ENCODE results near the gene TNFAIP8.

Gene TNFAIP8

DNA sequence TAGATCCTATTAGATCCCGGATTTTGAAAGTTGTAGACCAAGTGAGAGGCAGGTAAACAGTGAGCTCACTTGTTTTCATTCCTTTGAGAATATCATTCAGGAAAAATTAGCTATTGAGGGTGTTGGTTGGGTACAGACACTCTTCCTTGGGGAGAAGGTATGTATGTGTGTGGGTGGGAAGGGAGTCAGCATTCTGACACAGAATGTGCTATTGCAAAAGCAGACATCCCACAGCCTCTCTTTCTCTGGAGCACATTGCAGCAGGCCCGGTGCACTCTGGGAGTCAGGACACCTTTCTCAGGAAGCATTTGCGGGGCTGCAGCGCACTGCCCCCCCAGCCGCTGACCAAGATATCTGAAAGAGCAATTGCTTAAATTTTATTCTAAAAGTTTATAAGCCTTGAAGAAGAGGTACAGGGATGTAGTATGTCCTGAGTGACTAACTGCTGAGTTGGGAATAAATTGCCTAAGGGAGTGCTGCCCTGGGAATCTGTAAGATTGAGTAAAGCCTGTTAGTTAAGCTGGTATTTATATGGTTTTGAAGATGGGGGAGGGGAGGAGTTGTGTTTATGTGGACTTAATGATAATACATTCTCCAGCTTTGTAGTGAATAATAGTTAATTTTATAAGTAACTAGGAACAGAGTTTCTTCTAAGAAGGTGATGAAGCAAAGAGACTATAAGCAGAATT, 5.2 kb downstream of the TNFAIP8 start:
- DNase-seq (ENCODE audit: low spot score in 2 of 2): no peak
- Mint-ChIP-seq H3K27ac (peak overlapping the region; percentile 93), H3K36me3 (peaks cover 31% of the 10 kb centered on the region), H3K4me3 (peak overlapping the region; percentile 49), H3K4me1 (peaks cover 76% of the 10 kb centered on the region), H3K27me3 (no peaks in the 10 kb centered on the region), H3K9me3 (peaks cover 1% of the 10 kb centered on the region)
- no peak for ATAC-seq (ENCODE audit: low read depth)

- Mint-ChIP-seq H3K4me1 (peaks cover 82% of the 10 kb centered on the region), H3K36me3 (peaks cover 36% of the 10 kb centered on the region), H3K27ac (peak overlapping the region; percentile 93), H3K27me3 (no peaks in the 10 kb centered on the region), H3K9me3 (peaks cover 1% of the 10 kb centered on the region), H3K4me3 (peak overlapping the region; percentile 9)
- no peak for ATAC-seq (ENCODE audit: low read depth)
- no peak for DNase-seq (ENCODE audit: low spot score in 2 of 2)
These were observed 5.8 kb downstream of the TNFAIP8 start for GRCh38 chr5:119361594-119362125.

- DNase-seq (ENCODE audit: low spot score in 2 of 2): no peak
- H3K27ac Mint-ChIP-seq: peak overlapping the region; percentile 93
- H3K9me3 Mint-ChIP-seq: peaks cover 1% of the 10 kb centered on the region
- H3K27me3 Mint-ChIP-seq: no peaks in the 10 kb centered on the region
- peaks cover 82% of the 10 kb centered on the region for H3K4me1 Mint-ChIP-seq
- H3K4me3 Mint-ChIP-seq: peak overlapping the region; percentile 25
- no peak for ATAC-seq (ENCODE audit: low read depth)
- H3K36me3 Mint-ChIP-seq: peaks cover 36% of the 10 kb centered on the region
These were observed 6.9 kb downstream of the TNFAIP8 start for GRCh38 chr5:119362714-119363113.

DNA sequence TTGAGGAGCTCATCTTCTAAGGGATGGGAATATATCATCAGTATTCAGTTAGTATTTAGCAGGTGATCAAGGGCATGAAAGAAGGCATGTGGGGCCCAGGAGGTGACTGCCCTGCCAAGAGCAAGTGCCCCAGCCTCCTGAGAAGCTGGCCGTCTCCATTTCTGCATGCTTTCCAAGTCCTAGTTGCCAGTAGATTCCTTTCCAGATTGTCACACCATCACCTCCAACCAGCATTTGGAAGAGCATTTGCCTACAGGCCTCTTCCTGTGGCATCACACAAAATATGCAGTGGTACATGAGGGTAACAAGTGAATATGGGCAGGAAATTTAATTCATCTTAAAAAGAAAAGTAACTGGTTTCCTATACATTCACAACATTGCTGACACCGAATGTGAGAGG, 7.5 kb downstream of the TNFAIP8 start:
- no peak for ATAC-seq (ENCODE audit: low read depth)
- H3K9me3 Mint-ChIP-seq: peaks cover 1% of the 10 kb centered on the region
- no peak overlapping the region for H3K4me3 Mint-ChIP-seq
- peaks cover 83% of the 10 kb centered on the region for H3K4me1 Mint-ChIP-seq
- no peaks in the 10 kb centered on the region for H3K27me3 Mint-ChIP-seq
- no peak for DNase-seq (ENCODE audit: low spot score in 2 of 2)
- H3K36me3 Mint-ChIP-seq: peaks cover 36% of the 10 kb centered on the region
- peak overlapping the region; percentile 93 for H3K27ac Mint-ChIP-seq

DNA sequence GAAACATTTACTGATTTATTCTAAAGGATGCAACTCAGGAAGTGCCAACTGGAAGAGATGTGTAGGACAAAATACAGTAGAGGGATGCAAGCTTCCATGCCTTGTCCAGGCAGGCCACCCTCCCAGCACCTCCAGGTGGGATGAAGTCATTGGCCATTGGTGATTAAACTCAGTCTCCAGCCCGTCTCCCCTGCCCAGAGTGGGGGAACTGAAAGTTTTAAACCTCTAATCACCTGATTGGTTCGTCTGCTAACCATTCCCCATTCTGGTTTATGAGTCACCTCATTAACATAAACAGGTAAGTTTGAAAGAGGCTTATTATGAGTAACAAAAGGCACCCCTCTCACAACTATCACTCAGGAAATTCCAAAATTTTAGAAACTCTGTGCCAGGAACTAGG, 8.1 kb downstream of the TNFAIP8 start:
- H3K36me3 Mint-ChIP-seq: peaks cover 36% of the 10 kb centered on the region
- H3K9me3 Mint-ChIP-seq: peaks cover 1% of the 10 kb centered on the region
- ATAC-seq (ENCODE audit: low read depth): peak; percentile 47
- peaks cover 80% of the 10 kb centered on the region for H3K4me1 Mint-ChIP-seq
- H3K27ac Mint-ChIP-seq: peak overlapping the region; percentile 93
- H3K27me3 Mint-ChIP-seq: no peaks in the 10 kb centered on the region
- H3K4me3 Mint-ChIP-seq: no peak overlapping the region
- no peak for DNase-seq (ENCODE audit: low spot score in 2 of 2)

DNA sequence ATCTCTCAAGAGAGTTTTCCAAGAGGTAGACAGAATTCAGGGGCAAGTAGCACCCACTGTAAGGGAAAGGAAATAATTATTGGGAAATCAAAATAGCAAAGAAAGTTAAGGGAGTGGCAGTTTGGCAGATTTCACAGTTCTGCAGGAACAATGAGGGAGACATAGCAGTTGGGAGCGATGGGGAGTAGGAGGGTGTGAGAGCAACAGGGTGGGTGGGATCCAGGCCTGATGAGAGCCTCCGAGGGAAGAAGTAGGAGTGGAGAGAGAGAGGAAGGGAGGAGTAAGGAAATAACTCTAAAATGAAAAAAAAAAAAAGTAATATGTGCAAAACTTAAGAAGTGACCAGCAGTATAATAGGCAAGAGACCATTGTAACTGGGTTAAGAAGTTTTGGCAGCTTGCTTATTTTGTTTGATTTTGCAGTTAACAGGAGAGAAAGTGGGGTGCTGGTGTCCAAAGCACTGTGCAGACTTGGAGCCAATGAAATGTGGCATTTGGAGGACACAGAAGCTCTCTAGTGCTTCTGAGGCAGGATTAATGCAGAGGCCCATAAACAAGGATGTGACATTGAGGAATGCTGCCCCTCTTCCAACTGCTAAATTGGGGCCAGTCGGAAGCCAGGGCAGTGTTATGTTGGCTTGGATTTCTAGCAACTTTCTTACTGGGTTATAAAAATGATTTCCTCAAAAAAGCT, 10.2 kb downstream of the TNFAIP8 start:
- no peaks in the 10 kb centered on the region for H3K27me3 Mint-ChIP-seq
- H3K4me3 Mint-ChIP-seq: peak overlapping the region; percentile 67
- H3K4me1 Mint-ChIP-seq: peaks cover 69% of the 10 kb centered on the region
- peaks cover 27% of the 10 kb centered on the region for H3K36me3 Mint-ChIP-seq
- ATAC-seq (ENCODE audit: low read depth) (no peak), DNase-seq (ENCODE audit: low spot score in 2 of 2) (no peak)
- H3K27ac Mint-ChIP-seq: peak overlapping the region; percentile 93
- H3K9me3 Mint-ChIP-seq: peaks cover 1% of the 10 kb centered on the region

- DNase-seq (ENCODE audit: low spot score in 2 of 2): no peak
- Mint-ChIP-seq H3K4me3 (peak overlapping the region; percentile 67), H3K4me1 (peaks cover 68% of the 10 kb centered on the region), H3K27me3 (no peaks in the 10 kb centered on the region), H3K27ac (peak overlapping the region; percentile 93), H3K9me3 (peaks cover 1% of the 10 kb centered on the region), H3K36me3 (peaks cover 30% of the 10 kb centered on the region)
- peak; percentile 48 for ATAC-seq (ENCODE audit: low read depth)
These were observed 10.7 kb downstream of the TNFAIP8 start for GRCh38 chr5:119366540-119366881.

GRCh38 chr5:119367502-119368237, 11.9 kb downstream of the TNFAIP8 start:
- ATAC-seq (ENCODE audit: low read depth) (peak; percentile 67), DNase-seq (ENCODE audit: low spot score in 2 of 2) (no peak)
- Mint-ChIP-seq H3K27ac (peak overlapping the region; percentile 93), H3K27me3 (no peaks in the 10 kb centered on the region), H3K4me1 (peaks cover 58% of the 10 kb centered on the region), H3K36me3 (peaks cover 25% of the 10 kb centered on the region), H3K4me3 (peak overlapping the region; percentile 62), H3K9me3 (peaks cover 1% of the 10 kb centered on the region)

GRCh38 chr5:119368238-119368630, 12.4 kb downstream of the TNFAIP8 start:
- H3K36me3 Mint-ChIP-seq: peaks cover 25% of the 10 kb centered on the region
- peak overlapping the region; percentile 62 for H3K4me3 Mint-ChIP-seq
- H3K27ac Mint-ChIP-seq: peak overlapping the region; percentile 93
- H3K9me3 Mint-ChIP-seq: peaks cover 1% of the 10 kb centered on the region
- peaks cover 57% of the 10 kb centered on the region for H3K4me1 Mint-ChIP-seq
- ATAC-seq (ENCODE audit: low read depth) (peak; percentile 49), DNase-seq (ENCODE audit: low spot score in 2 of 2) (no peak)
- H3K27me3 Mint-ChIP-seq: no peaks in the 10 kb centered on the region

DNA sequence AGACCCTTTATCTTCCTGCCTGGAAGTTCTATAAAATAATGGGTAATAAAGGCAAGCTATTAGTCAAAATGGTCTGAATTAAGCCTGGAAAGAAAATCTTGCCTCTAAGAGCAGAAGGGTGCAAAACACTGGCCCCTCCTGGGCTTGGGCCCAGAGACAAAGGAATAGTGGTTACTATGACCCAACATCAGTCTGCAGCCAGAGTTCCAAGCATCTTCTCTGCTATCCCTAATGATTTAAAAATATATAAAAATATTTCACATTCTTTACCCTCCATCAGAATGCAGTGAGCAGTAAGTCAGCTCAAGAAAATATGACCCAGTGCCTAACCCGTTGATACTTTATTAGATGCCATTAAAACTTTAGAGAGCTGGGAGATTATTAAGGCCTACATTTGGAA, 14.7 kb downstream of the TNFAIP8 start:
- H3K36me3 Mint-ChIP-seq: peaks cover 26% of the 10 kb centered on the region
- DNase-seq (ENCODE audit: low spot score in 2 of 2) (no peak), ATAC-seq (ENCODE audit: low read depth) (no peak)
- H3K27me3 Mint-ChIP-seq: no peaks in the 10 kb centered on the region
- H3K27ac Mint-ChIP-seq: peak overlapping the region; percentile 84
- H3K4me3 Mint-ChIP-seq: no peak overlapping the region
- no peaks in the 10 kb centered on the region for H3K9me3 Mint-ChIP-seq
- H3K4me1 Mint-ChIP-seq: peaks cover 51% of the 10 kb centered on the region

- Mint-ChIP-seq H3K4me3 (no peak overlapping the region), H3K4me1 (peaks cover 45% of the 10 kb centered on the region), H3K27ac (peak overlapping the region; percentile 84), H3K36me3 (peaks cover 22% of the 10 kb centered on the region), H3K27me3 (no peaks in the 10 kb centered on the region), H3K9me3 (no peaks in the 10 kb centered on the region)
- ATAC-seq (ENCODE audit: low read depth): no peak
- no peak for DNase-seq (ENCODE audit: low spot score in 2 of 2)
These were observed 15.3 kb downstream of the TNFAIP8 start for GRCh38 chr5:119371146-119371545.

DNA sequence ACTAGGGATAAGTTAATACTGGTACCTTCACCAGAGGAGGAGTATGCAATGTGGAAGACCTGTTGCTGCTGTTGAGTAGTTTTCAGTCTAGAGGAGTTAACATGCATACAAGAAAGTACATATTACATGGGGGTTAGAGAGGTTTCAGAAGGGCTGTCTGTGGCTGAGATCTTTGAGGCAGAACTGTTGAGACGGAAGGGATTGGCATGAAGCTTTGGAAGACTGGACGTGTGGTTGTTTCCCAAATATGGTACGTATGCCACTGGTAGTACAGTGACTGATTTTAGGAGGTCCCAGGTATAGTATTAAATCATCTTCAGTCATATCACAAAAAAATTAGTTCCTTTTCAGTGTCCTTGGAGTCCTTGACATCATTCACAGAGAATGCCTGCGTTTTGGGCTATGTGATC, 17.6 kb downstream of the TNFAIP8 start:
- Mint-ChIP-seq H3K4me3 (peak overlapping the region; percentile 6), H3K36me3 (peaks cover 19% of the 10 kb centered on the region), H3K4me1 (peaks cover 34% of the 10 kb centered on the region), H3K27ac (peak overlapping the region; percentile 77), H3K9me3 (no peaks in the 10 kb centered on the region), H3K27me3 (no peaks in the 10 kb centered on the region)
- no peak for ATAC-seq (ENCODE audit: low read depth)
- no peak for DNase-seq (ENCODE audit: low spot score in 2 of 2)

DNA sequence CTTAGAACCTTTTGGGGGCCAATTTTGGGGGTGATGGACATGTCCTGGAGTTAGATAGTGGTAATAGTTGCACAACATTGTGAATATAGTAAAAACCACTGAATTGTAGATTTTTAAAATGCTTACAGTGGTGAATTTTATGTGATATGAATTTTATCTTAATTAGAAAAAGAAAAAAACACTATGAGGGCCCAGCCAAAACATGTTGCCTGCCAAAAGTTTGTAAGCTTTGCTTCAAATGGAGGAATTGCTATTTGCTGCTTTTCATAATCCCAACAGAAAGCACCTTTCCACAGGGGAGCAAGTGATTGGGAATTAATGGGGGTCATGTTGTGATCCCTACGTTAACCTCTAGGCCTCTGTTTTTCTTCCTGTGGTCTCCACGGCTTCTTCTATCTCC, 19.1 kb downstream of the TNFAIP8 start:
- Mint-ChIP-seq H3K4me1 (peaks cover 36% of the 10 kb centered on the region), H3K27ac (no peak overlapping the region), H3K4me3 (no peak overlapping the region), H3K36me3 (peaks cover 19% of the 10 kb centered on the region), H3K9me3 (no peaks in the 10 kb centered on the region), H3K27me3 (no peaks in the 10 kb centered on the region)
- ATAC-seq (ENCODE audit: low read depth): no peak
- no peak for DNase-seq (ENCODE audit: low spot score in 2 of 2)

- Mint-ChIP-seq H3K4me3 (no peak overlapping the region), H3K27ac (peak overlapping the region; percentile 83), H3K9me3 (no peaks in the 10 kb centered on the region), H3K36me3 (peaks cover 19% of the 10 kb centered on the region), H3K27me3 (no peaks in the 10 kb centered on the region), H3K4me1 (peaks cover 43% of the 10 kb centered on the region)
- ATAC-seq (ENCODE audit: low read depth) (no peak), DNase-seq (ENCODE audit: low spot score in 2 of 2) (no peak)
These were observed 21.2 kb downstream of the TNFAIP8 start for GRCh38 chr5:119377066-119377465.
